ENCODE measurements around the gene NUP214. TPM values are rescaled to one million over a fixed set of nuclear protein-coding genes. Genes with fewer than 3 reads are reported as not detected.

NUP214 gene
- total and polyA plus RNA-seq, 9 donors, result 25.0 to 60.7 (median 46.6) TPM

GRCh38 chr9:131140550-131140949 lies 15.2 kb downstream of the NUP214 start:
- H3K4me1 ChIP-seq (ENCODE audit: insufficient read depth), result no peaks in the 10 kb centered on the region
- intact Hi-C loops (cut with DNase I), result no loop called here
- DNase-seq, result no peak
- no peaks in the 10 kb centered on the region for H3K27me3 ChIP-seq
- no peaks in the 10 kb centered on the region for H3K36me3 ChIP-seq
- no peaks in the 10 kb centered on the region for H3K9me3 ChIP-seq
- no peak overlapping the region for H3K27ac ChIP-seq
- 83 to 94% (median 94%) methylated on average over 3 of the region's 3 CpGs for WGBS, 3 donors
- no peak for TF ChIP-seq POLR2A (IDR thresholded peaks at IDR 0.05)
- TF ChIP-seq CTCF (IDR thresholded peaks at IDR 0.05), result no peak
- no peak overlapping the region for H3K4me3 ChIP-seq

GRCh38 chr9:131142160-131142559 lies 16.8 kb downstream of the NUP214 start:
- intact Hi-C loops (cut with DNase I), result no loop called here
- no peak for DNase-seq
- Histone ChIP-seq H3K4me3 (no peak overlapping the region), H3K9me3 (no peaks in the 10 kb centered on the region), H3K27me3 (no peaks in the 10 kb centered on the region), H3K4me1 (ENCODE audit: insufficient read depth) (no peaks in the 10 kb centered on the region), H3K27ac (no peak overlapping the region), H3K36me3 (no peaks in the 10 kb centered on the region)
- WGBS, 3 donors, result 92 to 96% (median 93%) methylated on average over 3 of the region's 3 CpGs
- no peak for TF ChIP-seq CTCF (IDR thresholded peaks at IDR 0.05)
- no peak for TF ChIP-seq EP300 (IDR thresholded peaks at IDR 0.05)
- no peak for TF ChIP-seq POLR2A (IDR thresholded peaks at IDR 0.05)

GRCh38 chr9:131144201-131144600 lies 18.8 kb downstream of the NUP214 start:
- no peak overlapping the region for H3K27ac ChIP-seq
- H3K9me3 ChIP-seq, result no peaks in the 10 kb centered on the region
- H3K36me3 ChIP-seq, result no peaks in the 10 kb centered on the region
- H3K4me3 ChIP-seq, result no peak overlapping the region
- no peak for DNase-seq
- intact Hi-C loops (cut with DNase I), result no loop called here
- no peaks in the 10 kb centered on the region for H3K4me1 ChIP-seq (ENCODE audit: insufficient read depth)
- no peak for TF ChIP-seq CTCF (IDR thresholded peaks at IDR 0.05)
- TF ChIP-seq EP300 (IDR thresholded peaks at IDR 0.05), result no peak
- TF ChIP-seq POLR2A (IDR thresholded peaks at IDR 0.05), result no peak
- WGBS, 3 donors, result 78 to 85% (median 81%) methylated on average over 3 of the region's 3 CpGs
- H3K27me3 ChIP-seq, result peaks cover 2% of the 10 kb centered on the region

- H3K36me3 ChIP-seq, result no peaks in the 10 kb centered on the region
- H3K27ac ChIP-seq, result no peak overlapping the region
- TF ChIP-seq EP300 (IDR thresholded peaks at IDR 0.05) (no peak), POLR2A (IDR thresholded peaks at IDR 0.05) (no peak), CTCF (IDR thresholded peaks at IDR 0.05) (no peak)
- no peak overlapping the region for H3K4me3 ChIP-seq
- H3K9me3 ChIP-seq, result no peaks in the 10 kb centered on the region
- H3K4me1 ChIP-seq (ENCODE audit: insufficient read depth), result no peaks in the 10 kb centered on the region
- intact Hi-C loops (cut with DNase I), result no loop called here
- 72 to 87% (median 73%) methylated on average over 2 of the region's 2 CpGs for WGBS, 3 donors
- peaks cover 2% of the 10 kb centered on the region for H3K27me3 ChIP-seq
- no peak for DNase-seq
Measured at GRCh38 chr9:131145245-131145644, 19.9 kb downstream of the NUP214 start.

- Histone ChIP-seq H3K4me1 (ENCODE audit: insufficient read depth) (no peaks in the 10 kb centered on the region), H3K9me3 (no peaks in the 10 kb centered on the region), H3K36me3 (no peaks in the 10 kb centered on the region), H3K4me3 (no peak overlapping the region), H3K27ac (no peak overlapping the region), H3K27me3 (peaks cover 2% of the 10 kb centered on the region)
- no peak for TF ChIP-seq POLR2A (IDR thresholded peaks at IDR 0.05)
- no peak for TF ChIP-seq CTCF (IDR thresholded peaks at IDR 0.05)
- no peak for TF ChIP-seq EP300 (IDR thresholded peaks at IDR 0.05)
- 91 to 93% (median 93%) methylated on average over 4 of the region's 4 CpGs for WGBS, 3 donors
- no peak for DNase-seq
- intact Hi-C loops (cut with DNase I), result no loop called here
Measured at GRCh38 chr9:131146186-131146585, 20.8 kb downstream of the NUP214 start.
